H1 (cell line): ENCODE measurements around the gene CD14.

Experiments
- EZH2 ChIP-seq: fragments of 200-600 bp; sonication (generic); IDR thresholded peaks from 2 replicates; pipeline ENCODE4 v1.7.1; 2012; ENCODE audit warnings: low read depth, mild to moderate bottlenecking, moderate library complexity, low read length, inconsistent platforms; ENCODE audit not compliant: severe bottlenecking
- POLR2A ChIP-seq, 2 experiments: IDR thresholded peaks; 1 replicate in 1 of 2; 2 replicates in 1 of 2; pipeline ENCODE4 v1.6.1; 2011; ENCODE audit warnings: low read depth in 2 of 2, low read length in 2 of 2, mild to moderate bottlenecking in 2 of 2; ENCODE audit errors: control extremely low read depth in 1 of 2
- POLR2AphosphoS5 ChIP-seq: IDR thresholded peaks from 2 replicates; pipeline ENCODE4 v1.6.1; 2011; ENCODE audit warnings: low read depth, low read length
- RAD21 ChIP-seq, 2 experiments: IDR thresholded peaks in 1 of 2; conservative IDR thresholded peaks in 1 of 2; 2 replicates each; pipeline ENCODE4 v1.6.1; 2011; ENCODE audit warnings: low read depth in 2 of 2, low read length in 2 of 2, improper control_type of control experiment in 1 of 2, inconsistent platforms in 1 of 2, mild to moderate bottlenecking in 1 of 2, moderate library complexity in 1 of 2
- RBBP5 ChIP-seq: IDR thresholded peaks from 2 replicates; pipeline ENCODE4 v1.7.1; 2012; ENCODE audit warnings: low read depth, mild to moderate bottlenecking, inconsistent platforms, low read length, moderate library complexity, borderline replicate concordance
- SRF ChIP-seq: IDR thresholded peaks from 2 replicates; pipeline ENCODE4 v1.6.1; 2011; ENCODE audit warnings: mild to moderate bottlenecking, low read depth, low read length, moderate library complexity
- TEAD4 ChIP-seq: IDR thresholded peaks from 2 replicates; pipeline ENCODE4 v1.6.1; 2012; ENCODE audit warnings: low read depth, low read length, inconsistent platforms, mixed read lengths
- USF2 ChIP-seq: IDR thresholded peaks from 2 replicates; pipeline ENCODE4 v1.6.1; 2011; ENCODE audit warnings: low read length, improper control_type of control experiment
- TF ChIP-seq, protein P1 (sequence below), 3 experiments: IDR thresholded peaks; 1 replicate in 2 of 3; 2 replicates in 1 of 3; pipeline versions ENCODE4 v1.5.1 to v1.6.1; 2011; ENCODE audit warnings: low read length in 3 of 3, mild to moderate bottlenecking in 3 of 3, inconsistent platforms in 2 of 3, low read depth in 1 of 3, moderate library complexity in 1 of 3; ENCODE audit not compliant: insufficient read depth in 1 of 3; ENCODE audit errors: control extremely low read depth in 1 of 3
- TF ChIP-seq, protein P2 (sequence below): IDR thresholded peaks from 2 replicates; pipeline ENCODE4 v1.6.1; 2012; ENCODE audit warnings: low read length, inconsistent platforms

GRCh38 chr5:140607031-140607430 lies 25.9 kb downstream of the CD14 start:
- TF ChIP-seq RBBP5: no peak
- TF ChIP-seq POLR2A (IDR thresholded peaks at IDR 0.05; ENCODE audit: control extremely low read depth in 1 of 2, low read depth in 2 of 2, low read length in 2 of 2): no peak
- no peak for TF ChIP-seq USF2
- no peak for TF ChIP-seq EZH2
- TF ChIP-seq SRF: no peak
- TF ChIP-seq, protein P1, sequence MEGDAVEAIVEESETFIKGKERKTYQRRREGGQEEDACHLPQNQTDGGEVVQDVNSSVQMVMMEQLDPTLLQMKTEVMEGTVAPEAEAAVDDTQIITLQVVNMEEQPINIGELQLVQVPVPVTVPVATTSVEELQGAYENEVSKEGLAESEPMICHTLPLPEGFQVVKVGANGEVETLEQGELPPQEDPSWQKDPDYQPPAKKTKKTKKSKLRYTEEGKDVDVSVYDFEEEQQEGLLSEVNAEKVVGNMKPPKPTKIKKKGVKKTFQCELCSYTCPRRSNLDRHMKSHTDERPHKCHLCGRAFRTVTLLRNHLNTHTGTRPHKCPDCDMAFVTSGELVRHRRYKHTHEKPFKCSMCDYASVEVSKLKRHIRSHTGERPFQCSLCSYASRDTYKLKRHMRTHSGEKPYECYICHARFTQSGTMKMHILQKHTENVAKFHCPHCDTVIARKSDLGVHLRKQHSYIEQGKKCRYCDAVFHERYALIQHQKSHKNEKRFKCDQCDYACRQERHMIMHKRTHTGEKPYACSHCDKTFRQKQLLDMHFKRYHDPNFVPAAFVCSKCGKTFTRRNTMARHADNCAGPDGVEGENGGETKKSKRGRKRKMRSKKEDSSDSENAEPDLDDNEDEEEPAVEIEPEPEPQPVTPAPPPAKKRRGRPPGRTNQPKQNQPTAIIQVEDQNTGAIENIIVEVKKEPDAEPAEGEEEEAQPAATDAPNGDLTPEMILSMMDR (IDR thresholded peaks at IDR 0.05; ENCODE audit: control extremely low read depth in 1 of 3, insufficient read depth in 1 of 3, low read depth in 1 of 3, low read length in 3 of 3): no peak
- TF ChIP-seq, protein P2, sequence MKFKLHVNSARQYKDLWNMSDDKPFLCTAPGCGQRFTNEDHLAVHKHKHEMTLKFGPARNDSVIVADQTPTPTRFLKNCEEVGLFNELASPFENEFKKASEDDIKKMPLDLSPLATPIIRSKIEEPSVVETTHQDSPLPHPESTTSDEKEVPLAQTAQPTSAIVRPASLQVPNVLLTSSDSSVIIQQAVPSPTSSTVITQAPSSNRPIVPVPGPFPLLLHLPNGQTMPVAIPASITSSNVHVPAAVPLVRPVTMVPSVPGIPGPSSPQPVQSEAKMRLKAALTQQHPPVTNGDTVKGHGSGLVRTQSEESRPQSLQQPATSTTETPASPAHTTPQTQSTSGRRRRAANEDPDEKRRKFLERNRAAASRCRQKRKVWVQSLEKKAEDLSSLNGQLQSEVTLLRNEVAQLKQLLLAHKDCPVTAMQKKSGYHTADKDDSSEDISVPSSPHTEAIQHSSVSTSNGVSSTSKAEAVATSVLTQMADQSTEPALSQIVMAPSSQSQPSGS: no peak
- no peak for TF ChIP-seq TEAD4
- no peak for TF ChIP-seq POLR2AphosphoS5
- TF ChIP-seq RAD21 (IDR thresholded peaks at IDR 0.05 in 1 of 2, conservative IDR thresholded peaks at IDR 0.05 in 1 of 2; ENCODE audit: low read depth in 2 of 2, low read length in 2 of 2): no peak
